Measurements from ENCODE around the gene TTC33. TPM values are rescaled to one million over a fixed set of nuclear protein-coding genes. Genes with fewer than 3 reads are reported as not detected.

The TTC33 gene
- total RNA-seq, 4 donors from 2014 or later = 18.8 to 123 (median 39.7) TPM

DNA sequence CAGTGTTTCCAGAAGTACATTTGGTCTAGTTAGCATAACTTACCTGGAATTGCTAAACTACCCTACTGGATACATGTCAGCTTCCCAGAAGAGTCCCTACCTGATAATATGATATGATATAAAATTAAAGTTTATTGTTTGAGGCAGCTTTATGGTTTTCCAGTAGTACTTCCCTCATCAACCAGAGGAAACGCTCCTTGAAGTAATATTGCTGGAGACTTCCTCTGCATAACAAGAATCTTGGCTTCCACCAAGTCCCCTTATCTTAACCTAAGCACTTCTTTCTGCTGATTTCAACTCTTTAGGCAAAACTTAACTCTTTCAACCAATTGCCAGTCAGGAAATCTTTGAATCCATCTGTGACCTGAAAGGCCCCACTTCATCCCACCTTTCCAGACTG lies 290.3 kb downstream of the TTC33 start:
- Histone ChIP-seq H3K4me3 (no peak overlapping the region), H3K36me3 (no peaks in the 10 kb centered on the region), H3K9me3 (peaks cover 0 to 5% of the 10 kb centered on the region in 2 donors), H3K27ac (no peak overlapping the region), H3K27me3 (no peaks in the 10 kb centered on the region), H3K4me1 (no peaks in the 10 kb centered on the region)
- TF ChIP-seq, protein P1, sequence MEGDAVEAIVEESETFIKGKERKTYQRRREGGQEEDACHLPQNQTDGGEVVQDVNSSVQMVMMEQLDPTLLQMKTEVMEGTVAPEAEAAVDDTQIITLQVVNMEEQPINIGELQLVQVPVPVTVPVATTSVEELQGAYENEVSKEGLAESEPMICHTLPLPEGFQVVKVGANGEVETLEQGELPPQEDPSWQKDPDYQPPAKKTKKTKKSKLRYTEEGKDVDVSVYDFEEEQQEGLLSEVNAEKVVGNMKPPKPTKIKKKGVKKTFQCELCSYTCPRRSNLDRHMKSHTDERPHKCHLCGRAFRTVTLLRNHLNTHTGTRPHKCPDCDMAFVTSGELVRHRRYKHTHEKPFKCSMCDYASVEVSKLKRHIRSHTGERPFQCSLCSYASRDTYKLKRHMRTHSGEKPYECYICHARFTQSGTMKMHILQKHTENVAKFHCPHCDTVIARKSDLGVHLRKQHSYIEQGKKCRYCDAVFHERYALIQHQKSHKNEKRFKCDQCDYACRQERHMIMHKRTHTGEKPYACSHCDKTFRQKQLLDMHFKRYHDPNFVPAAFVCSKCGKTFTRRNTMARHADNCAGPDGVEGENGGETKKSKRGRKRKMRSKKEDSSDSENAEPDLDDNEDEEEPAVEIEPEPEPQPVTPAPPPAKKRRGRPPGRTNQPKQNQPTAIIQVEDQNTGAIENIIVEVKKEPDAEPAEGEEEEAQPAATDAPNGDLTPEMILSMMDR (IDR thresholded peaks at IDR 0.05) = no peak
- TF ChIP-seq POLR2A (IDR thresholded peaks at IDR 0.05) = no peak
- intact Hi-C loops (cut with DNase I; ENCODE audit: low total_unique reads) = no loop called here
- no peak for DNase-seq

DNA sequence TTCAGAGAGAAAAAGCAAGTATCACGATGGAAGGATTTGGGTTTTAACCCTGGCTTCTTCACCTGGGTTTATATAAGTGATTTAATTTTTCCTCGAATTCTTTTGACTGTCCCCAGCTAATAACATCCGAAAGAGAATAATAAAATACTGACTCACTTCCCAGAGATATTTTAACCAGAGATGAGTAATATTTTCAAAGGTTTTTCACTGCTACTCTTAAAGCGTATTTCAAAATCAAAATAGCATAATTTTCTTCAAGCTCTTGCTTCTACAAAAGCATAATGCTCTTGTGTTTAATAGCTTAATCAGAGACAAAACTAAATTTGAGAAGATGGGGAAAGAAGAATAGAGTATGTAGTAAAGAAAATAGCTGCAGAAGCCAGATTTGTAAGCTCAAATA lies 291.2 kb downstream of the TTC33 start:
- no peak for TF ChIP-seq POLR2A (IDR thresholded peaks at IDR 0.05)
- TF ChIP-seq, protein P1 (IDR thresholded peaks at IDR 0.05) = no peak
- H3K27me3 ChIP-seq = no peaks in the 10 kb centered on the region
- no peaks in the 10 kb centered on the region for H3K4me1 ChIP-seq
- intact Hi-C loops (cut with DNase I; ENCODE audit: low total_unique reads) = no loop called here
- H3K4me3 ChIP-seq = no peak overlapping the region
- no peak overlapping the region for H3K27ac ChIP-seq
- H3K9me3 ChIP-seq = peaks cover 0 to 6% of the 10 kb centered on the region in 2 donors
- H3K36me3 ChIP-seq = no peaks in the 10 kb centered on the region
- no peak for DNase-seq

Small RNA genes lying within 50 kb of the gene (small RNA-seq; reads per million reads assigned to genes)
- gene RF00092 = not detected
- gene RF00191 = not detected

Other genes with a start within 250 kb of the TTC33 start
- gene PTGER4, start 76.0 kb downstream of the TTC33 start, total RNA-seq = 10 to 100 TPM in 1 of 4 donors, 1 to 10 TPM in 3; 5.9 to 10.2 (median 8.0) TPM
- gene PRKAA1, start 42.4 kb upstream of the TTC33 start, total RNA-seq = 100 to 1,000 TPM in 2 of 4 donors, 10 to 100 TPM in 2; 36.6 to 143 (median 97.3) TPM
- gene RPL37, start 79.3 kb upstream of the TTC33 start, total RNA-seq = 1,000 to 10,000 TPM in 1 of 4 donors, 100 to 1,000 TPM in 2, 10 to 100 TPM in 1; 59.1 to 1,328 (median 776) TPM
- 10 to 100 TPM in 3 of 4 donors, 1 to 10 TPM in 1; 6.2 to 12.5 (median 10.9) TPM for gene CARD6, start 85.4 kb upstream of the TTC33 start, total RNA-seq
- gene C7, start 153.5 kb upstream of the TTC33 start, total RNA-seq = 100 to 1,000 TPM; 293 to 576 (median 424) TPM